IMR-90 (cell line): ENCODE measurements around the gene PLPP7. TPM values are rescaled to one million over a fixed set of nuclear protein-coding genes. Genes with fewer than 3 reads are reported as not detected.

Experiments
- ATAC-seq: fragments of 200-7000 bp; cut with Tn5 transposase; 2 replicates; pipeline ENCODE4 v1.9.1; 2020; ENCODE audit warnings: low read depth, mild to moderate bottlenecking, moderate library complexity
- BruUV-seq: library from RNA; stranded (reverse); fragments of 400-500 nt; replicated peaks from 2 replicates; lab custom pipeline; 2021; lab: Mats Ljungman, UMichigan
- CTCF ChIA-PET: fragments of 300-600 bp; formaldehyde crosslinking; extraction: SDS; loops from one replicate; lab custom pipeline; 2021; ENCODE audit warnings: antibody characterized with exemption; lab: Yijun Ruan, JAX
- POLR2A ChIA-PET: fragments of 300-600 bp; sonication (Branson Sonifier 250); formaldehyde crosslinking; loops from one replicate; lab custom pipeline; 2022; ENCODE audit warnings: antibody characterized with exemption; ENCODE audit not compliant: unreplicated experiment; lab: Charles Lee
- DNase-seq: peaks from one replicate; pipeline ENCODE4 v3.0.0; 2013
- H2AFZ ChIP-seq: replicated peaks from 2 replicates; pipeline ENCODE3; 2013; ENCODE audit warnings: low read length, mild to moderate bottlenecking; ENCODE audit not compliant: poor library complexity
- H2AK5ac ChIP-seq: 2 replicates; pipeline ENCODE4 v1.6.1; 2013; ENCODE audit warnings: low read depth, low read length, inconsistent platforms
- H2AK9ac ChIP-seq: replicated peaks from 2 replicates; pipeline ENCODE3; 2013; ENCODE audit warnings: mild to moderate bottlenecking, low read depth, low read length, moderate library complexity; ENCODE audit not compliant: poor library complexity
- H2BK120ac ChIP-seq: 2 replicates; pipeline ENCODE4 v1.6.1; 2013; ENCODE audit warnings: low read depth, low read length, inconsistent platforms
- H2BK15ac ChIP-seq: 3 replicates; pipeline ENCODE4 v1.6.1; 2013; ENCODE audit warnings: low read depth, low read length, inconsistent platforms
- H2BK20ac ChIP-seq: 2 replicates; pipeline ENCODE4 v1.6.1; 2013; ENCODE audit warnings: low read depth, mild to moderate bottlenecking, inconsistent platforms, low read length, moderate library complexity
- H2BK5ac ChIP-seq: 2 replicates; pipeline ENCODE4 v1.6.1; 2013; ENCODE audit warnings: mild to moderate bottlenecking, low read depth, low read length, inconsistent platforms; ENCODE audit not compliant: poor library complexity, severe bottlenecking
- H3K14ac ChIP-seq: replicated peaks from 2 replicates; pipeline ENCODE4 v1.6.1; 2013; ENCODE audit warnings: low read depth, low read length, inconsistent platforms
- H3K18ac ChIP-seq: 2 replicates; pipeline ENCODE4 v1.6.1; 2013; ENCODE audit warnings: low read depth, low read length, control low read depth
- H3K23ac ChIP-seq: 2 replicates; pipeline ENCODE4 v1.6.1; 2013; ENCODE audit warnings: low read depth, low read length, inconsistent platforms
- H3K27ac ChIP-seq: 2 replicates; pipeline ENCODE4 v1.5.1; 2013; ENCODE audit warnings: mild to moderate bottlenecking, control low read depth, low read length; ENCODE audit not compliant: insufficient read depth
- H3K27me3 ChIP-seq: 2 replicates; pipeline ENCODE4 v1.6.1; 2013; ENCODE audit warnings: low read length; ENCODE audit not compliant: control insufficient read depth, insufficient read depth
- H3K36me3 ChIP-seq: 2 replicates; pipeline ENCODE4 v1.6.1; 2013; ENCODE audit warnings: low read length, mixed read lengths; ENCODE audit not compliant: control insufficient read depth, insufficient read depth
- H3K4ac ChIP-seq: 2 replicates; pipeline ENCODE4 v1.6.1; 2013; ENCODE audit warnings: low read depth, low read length, inconsistent platforms
- H3K4me1 ChIP-seq: 2 replicates; pipeline ENCODE4 v1.6.1; 2013; ENCODE audit warnings: low read length, mixed read lengths; ENCODE audit not compliant: control insufficient read depth, insufficient read depth
- H3K4me2 ChIP-seq: 2 replicates; pipeline ENCODE4 v1.6.1; 2013; ENCODE audit warnings: low read depth, mild to moderate bottlenecking, control low read depth, low read length, moderate library complexity
- H3K4me3 ChIP-seq: 2 replicates; pipeline ENCODE4 v1.5.1; 2013; ENCODE audit warnings: low read depth, mild to moderate bottlenecking, control low read depth, low read length, moderate library complexity; ENCODE audit not compliant: insufficient read depth
- H3K56ac ChIP-seq: 2 replicates; pipeline ENCODE4 v1.6.1; 2013; ENCODE audit warnings: low read length, inconsistent platforms; ENCODE audit not compliant: insufficient read depth; ENCODE audit errors: extremely low read depth
- H3K79me1 ChIP-seq, 2 experiments: 2 replicates each; pipeline ENCODE4 v1.6.1; 2013; ENCODE audit warnings: low read length in 2 of 2, inconsistent platforms in 1 of 2, low read depth in 1 of 2
- H3K9ac ChIP-seq: 2 replicates; pipeline ENCODE4 v1.6.1; 2013; ENCODE audit warnings: low read depth, low read length, control low read depth
- H3K9me1 ChIP-seq: 2 replicates; pipeline ENCODE4 v1.6.1; 2013; ENCODE audit warnings: low read length, inconsistent platforms; ENCODE audit not compliant: insufficient read depth
- H3K9me3 ChIP-seq: 2 replicates; pipeline ENCODE4 v1.6.1; 2013; ENCODE audit warnings: low read length; ENCODE audit not compliant: control insufficient read depth, insufficient read depth
- H4K20me1 ChIP-seq: 2 replicates; pipeline ENCODE4 v1.6.1; 2013; ENCODE audit warnings: low read length, inconsistent platforms; ENCODE audit not compliant: insufficient read depth
- H4K5ac ChIP-seq: 2 replicates; pipeline ENCODE4 v1.6.1; 2013; ENCODE audit warnings: mild to moderate bottlenecking, low read depth, low read length, control low read depth
- H4K8ac ChIP-seq, 2 experiments: 2 replicates each; pipeline ENCODE4 v1.6.1; 2013; ENCODE audit warnings: low read depth in 2 of 2, low read length in 2 of 2, control low read depth in 1 of 2, inconsistent platforms in 1 of 2
- H4K91ac ChIP-seq: 2 replicates; pipeline ENCODE4 v1.6.1; 2013; ENCODE audit warnings: low read depth, low read length, inconsistent platforms; ENCODE audit not compliant: insufficient read depth
- BHLHE40 ChIP-seq: fragments of 150-350 bp; IDR thresholded peaks from 2 replicates; pipeline ENCODE4 v1.6.1; 2016; ENCODE audit warnings: mild to moderate bottlenecking, low read depth, low read length
- CEBPB ChIP-seq: IDR thresholded peaks from 2 replicates; pipeline ENCODE4 v1.6.1; 2012; ENCODE audit warnings: low read depth, low read length, improper control_type of control experiment
- CHD1 ChIP-seq: IDR thresholded peaks from 2 replicates; pipeline ENCODE4 v1.6.1; 2012; ENCODE audit warnings: low read depth, low read length, improper control_type of control experiment
- CTCF ChIP-seq: conservative IDR thresholded peaks from 2 replicates; pipeline ENCODE4 v1.5.1; 2012; ENCODE audit warnings: mild to moderate bottlenecking, low read depth, low read length, improper control_type of control experiment
- ELK1 ChIP-seq: fragments of 150-350 bp; IDR thresholded peaks from 2 replicates; pipeline ENCODE4 v1.6.1; 2016; ENCODE audit warnings: low read depth, mild to moderate bottlenecking, low read length, moderate library complexity, borderline replicate concordance
- FOS ChIP-seq: fragments of 150-350 bp; IDR thresholded peaks from 2 replicates; pipeline ENCODE4 v1.6.1; 2016; ENCODE audit warnings: low read depth, low read length
- MAFK ChIP-seq: IDR thresholded peaks from 2 replicates; pipeline ENCODE4 v1.6.1; 2012; ENCODE audit warnings: low read depth, low read length, improper control_type of control experiment
- MXI1 ChIP-seq: IDR thresholded peaks from 2 replicates; pipeline ENCODE4 v1.6.1; 2012; ENCODE audit warnings: low read depth, mild to moderate bottlenecking, low read length, moderate library complexity, borderline replicate concordance
- NFE2L2 ChIP-seq: fragments of 150-350 bp; IDR thresholded peaks from 2 replicates; pipeline ENCODE4 v1.6.1; 2016; ENCODE audit warnings: low read depth, mild to moderate bottlenecking, low read length
- POLR2A ChIP-seq: IDR thresholded peaks from 2 replicates; pipeline ENCODE4 v1.6.1; 2012; ENCODE audit warnings: mild to moderate bottlenecking, low read depth, low read length
- RAD21 ChIP-seq: IDR thresholded peaks from 2 replicates; pipeline ENCODE4 v1.6.1; 2012; ENCODE audit warnings: low read length, improper control_type of control experiment
- RCOR1 ChIP-seq: IDR thresholded peaks from 2 replicates; pipeline ENCODE4 v1.6.1; 2012; ENCODE audit warnings: mild to moderate bottlenecking, low read length, improper control_type of control experiment; ENCODE audit not compliant: insufficient replicate concordance
- RFX5 ChIP-seq: IDR thresholded peaks from 2 replicates; pipeline ENCODE4 v1.8.0; 2012; ENCODE audit warnings: low read depth, mild to moderate bottlenecking, low read length, moderate library complexity
- SMC3 ChIP-seq: fragments of 150-350 bp; IDR thresholded peaks from 2 replicates; pipeline ENCODE4 v1.6.1; 2016; ENCODE audit warnings: low read depth, mild to moderate bottlenecking, antibody characterized with exemption, low read length, moderate library complexity
- USF2 ChIP-seq: fragments of 150-350 bp; IDR thresholded peaks from 2 replicates; pipeline ENCODE4 v1.6.1; 2017; ENCODE audit warnings: mild to moderate bottlenecking, antibody characterized with exemption, low read length, low read depth
- WGBS, 2 experiments: methylation state at CpG; one replicate each; pipeline versions ENCODE4 v1.1.5 to v1.1.7; 2013; ENCODE audit warnings: missing lambda C conversion rate in 2 of 2; ENCODE audit not compliant: insufficient read length in 1 of 2; ENCODE audit errors: extremely low coverage in 2 of 2; 5-methylcytosine and 5-hydroxymethylcytosine counted together
- dilution Hi-C: fragments of 300-500 bp; cut with HindIII; formaldehyde crosslinking; loops from one replicate; pipeline ENCODE4 v1.14.3; 2018; ENCODE audit warnings: low sequenced_read_pairs; ENCODE audit not compliant: unreplicated experiment
- in situ Hi-C: fragments of 300-500 bp; cut with MboI; formaldehyde crosslinking; loops from 3 replicates; pipeline ENCODE4 v1.14.3; 2019; ENCODE audit warnings: low sequenced_read_pairs, inconsistent platforms, mixed read lengths
- intact Hi-C: fragments of 100-400 bp; cut with micrococcal nuclease; formaldehyde crosslinking; loops from 2 replicates; pipeline ENCODE4 v1.10.0; 2022
- polyA plus RNA-seq, 3 experiments: library from polyadenylated mRNA; depleted of rRNA; stranded (reverse); fragments of >200 nt; gene quantifications; 2 replicates each; pipeline ENCODE4 v1.2.3, GENCODE V29; 2012; ENCODE audit warnings: low replicate concordance in 1 of 3
- total RNA-seq: library from RNA; depleted of rRNA; stranded (reverse); fragments of >200 nt; gene quantifications from 2 replicates; pipeline ENCODE4 v1.2.3, GENCODE V29; 2012

Gene PLPP7
- total and polyA plus RNA-seq, 2 of the 4 experiments (the other 2 are of a cell fraction): 0.54 to 1.2 TPM

DNA sequence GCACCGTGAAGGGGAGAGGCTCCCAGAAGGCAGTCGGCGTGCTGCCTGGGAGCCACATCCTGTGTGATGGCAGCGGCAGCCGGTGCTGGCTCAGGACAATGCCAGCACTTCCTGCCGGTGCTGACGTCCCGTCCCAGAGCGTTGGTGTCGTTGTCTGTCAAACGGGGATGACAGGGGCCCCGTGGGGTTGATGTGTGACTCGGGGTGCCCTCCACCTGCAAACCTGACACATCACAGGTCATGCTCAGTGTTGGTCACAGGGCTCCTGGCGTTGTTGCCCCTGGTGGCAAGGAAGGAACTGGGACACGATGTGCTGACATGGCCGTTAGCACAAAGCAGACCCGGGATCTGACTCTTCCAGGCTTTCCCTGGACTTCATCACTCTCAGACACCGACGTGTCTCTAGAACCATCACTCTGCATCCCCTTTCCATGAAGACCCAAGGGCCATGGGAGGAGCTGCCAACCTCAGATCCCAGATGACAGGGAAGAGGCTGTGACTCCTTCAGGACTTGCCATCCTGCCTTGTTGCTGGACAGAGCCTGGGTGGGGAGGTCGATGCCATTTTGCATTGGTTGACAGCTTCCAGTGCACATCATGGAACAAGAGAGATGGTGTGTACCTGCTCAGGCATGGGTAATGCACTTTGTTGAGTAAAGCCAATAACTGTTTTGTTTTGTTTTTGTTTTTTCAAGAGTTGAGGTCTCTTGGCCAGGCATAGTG lies 21.5 kb downstream of the PLPP7 start:
- Histone ChIP-seq H3K4me3 (no peak overlapping the region), H3K18ac (no peak overlapping the region), H3K27me3 (peaks cover 19% of the 10 kb centered on the region), H2BK5ac (no peak overlapping the region), H2BK15ac (no peak overlapping the region), H3K4me2 (no peak overlapping the region), H3K23ac (no peak overlapping the region), H3K79me1 (no peaks in the 10 kb centered on the region), H3K27ac (no peak overlapping the region), H3K9me1 (no peaks in the 10 kb centered on the region; the same call in 1 of the 2 replicates), H2BK20ac (no peak overlapping the region), H4K20me1 (no peaks in the 10 kb centered on the region), H3K4me1 (no peaks in the 10 kb centered on the region), H2AK9ac (no peak overlapping the region), H2AFZ (peak overlapping the region; percentile 51), H4K8ac (no peak overlapping the region), H4K5ac (no peak overlapping the region), H3K56ac (no peak overlapping the region), H3K9me3 (no peaks in the 10 kb centered on the region), H3K36me3 (no peaks in the 10 kb centered on the region), H3K4ac (no peak overlapping the region), H2AK5ac (no peak overlapping the region), H2BK120ac (no peak overlapping the region), H4K91ac (no peak overlapping the region), H3K14ac (no peak overlapping the region), H3K9ac (no peak overlapping the region)
- POLR2A ChIA-PET: interaction anchor here (0.6 kb wide), 1 partner anchor 55 kb away, joined by 3 read pairs; no protein-coding TSS in a partner anchor
- CTCF ChIA-PET: interaction anchor here (0.8 kb wide), 1 partner anchor 133 kb away, joined by 4 read pairs; no protein-coding TSS in a partner anchor
- in situ Hi-C loops (no loop called here), intact Hi-C loops (no loop called here), dilution Hi-C loops (no loop called here)
- no TSS peak for BruUV-seq
- ATAC-seq: no peak
- no peak for DNase-seq
- WGBS, 2 experiments: 39% methylated on average over 5 of the region's 20 CpGs; no CpG with 5 or more reads in 1 of the 2 experiments
- TF ChIP-seq MAFK: no peak
- no peak for TF ChIP-seq POLR2A
- TF ChIP-seq RAD21: no peak
- no peak for TF ChIP-seq ELK1
- no peak for TF ChIP-seq CEBPB
- no peak for TF ChIP-seq FOS
- TF ChIP-seq RFX5: no peak
- TF ChIP-seq MXI1: no peak
- no peak for TF ChIP-seq CTCF
- TF ChIP-seq SMC3: no peak
- no peak for TF ChIP-seq CHD1
- no peak for TF ChIP-seq BHLHE40
- no peak for TF ChIP-seq NFE2L2
- TF ChIP-seq USF2: no peak
- TF ChIP-seq RCOR1: no peak
